D341Med (cell line): ENCODE measurements around the gene MYL10.
A peak's percentile ranks its signal among the peaks of the same experiment; 100 is the strongest.

ENCODE experiments used
- DNase-seq: peaks from one replicate; pipeline ENCODE4 v3.0.0; 2012; ENCODE audit warnings: low spot score

MYL10 gene

GRCh38 chr7:101565601-101566209, 63.4 kb downstream of the MYL10 start:
- DNase-seq, result peak; percentile 31

DNA sequence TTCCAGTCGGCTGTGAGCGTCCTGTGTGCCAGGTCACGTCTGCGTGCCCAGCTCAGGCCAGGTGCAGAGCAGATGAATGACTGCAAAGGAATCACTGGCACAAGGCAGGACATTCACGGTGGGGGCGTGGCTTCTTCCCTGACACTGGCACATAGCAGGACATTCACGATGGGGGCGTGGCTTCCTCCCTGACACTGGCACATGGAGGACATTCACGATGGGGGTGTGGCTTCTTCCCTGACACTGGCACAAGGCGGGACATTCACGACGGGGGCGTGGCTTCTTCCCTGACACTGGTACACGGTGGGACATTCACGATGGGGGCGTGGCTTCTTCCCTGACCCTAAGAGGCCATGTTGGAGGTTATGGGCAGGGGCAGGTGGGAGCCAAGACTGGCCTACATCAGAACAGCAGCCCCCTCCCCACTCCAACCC, 64.3 kb downstream of the MYL10 start:
- peak; percentile 31 for DNase-seq

DNA sequence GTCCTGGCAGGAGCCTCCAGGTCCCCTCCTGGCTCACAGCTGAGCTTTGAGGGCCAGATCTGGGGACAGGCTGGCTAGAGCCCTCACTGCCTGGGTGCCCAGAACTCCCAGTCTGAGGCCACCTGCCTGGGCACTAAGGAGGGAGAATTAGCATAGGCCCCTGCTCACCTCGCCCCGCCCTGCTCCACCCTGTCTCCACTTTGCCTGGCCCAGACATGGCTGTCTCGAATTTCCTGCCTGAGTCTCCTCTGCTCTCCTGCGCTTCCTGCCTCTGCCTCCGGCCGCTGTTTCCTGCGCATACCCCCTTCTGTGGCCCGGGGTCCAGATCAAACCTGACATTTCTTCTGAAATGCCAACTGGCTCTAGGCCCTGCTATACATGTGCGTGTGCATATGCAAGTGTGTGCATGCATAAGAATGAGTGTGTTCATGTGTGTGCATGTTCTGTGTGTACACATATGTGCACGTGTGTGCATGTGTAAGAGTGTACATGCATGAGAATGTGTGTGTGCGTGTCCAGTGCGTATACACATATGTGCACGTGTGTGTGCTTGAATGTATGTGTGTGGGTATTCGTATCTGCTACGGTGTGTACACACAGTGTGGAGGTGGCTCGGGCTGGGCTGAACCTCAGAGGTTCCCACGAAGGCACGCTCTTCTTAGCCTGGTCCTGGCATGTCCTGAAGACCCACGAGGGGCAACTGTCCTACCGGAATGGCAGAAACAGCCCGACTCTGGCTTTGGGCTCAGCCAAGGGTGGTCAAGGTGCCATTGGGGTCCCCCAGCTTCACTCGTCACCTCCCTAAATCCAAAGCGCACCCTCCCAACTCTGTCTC, 64.9 kb downstream of the MYL10 start:
- peak; percentile 30 for DNase-seq
